ENCODE measurements around the gene SMOC1.

The SMOC1 gene

GRCh38 chr14:70018230-70018629 lies 139.0 kb downstream of the SMOC1 start:
- no peak for DNase-seq

DNA sequence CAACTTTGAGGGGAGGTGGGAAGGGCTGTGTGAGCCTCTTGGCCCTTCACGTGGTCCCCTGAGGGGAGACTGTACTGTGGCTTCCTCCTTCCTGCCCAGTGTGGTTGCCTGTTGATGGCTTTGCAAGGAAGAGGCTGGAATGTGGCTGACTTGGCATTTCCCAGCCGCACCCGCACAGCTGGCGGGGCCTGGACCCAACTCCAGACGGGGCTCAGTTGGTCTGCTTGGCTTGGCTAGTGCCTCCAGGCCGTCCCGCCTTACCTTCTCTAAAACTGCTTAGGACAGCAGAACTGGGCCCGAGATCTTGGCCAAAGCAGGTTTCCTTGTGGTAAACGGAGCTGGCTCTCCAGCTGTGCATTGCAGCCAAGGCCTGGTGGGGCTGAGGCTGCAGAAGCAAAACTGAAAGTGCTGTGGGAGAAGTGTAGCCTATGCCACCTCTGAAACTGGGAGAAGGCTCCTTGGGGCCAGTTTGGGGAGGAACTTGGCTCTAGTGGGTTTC lies 139.5 kb downstream of the SMOC1 start:
- no peak for DNase-seq

DNA sequence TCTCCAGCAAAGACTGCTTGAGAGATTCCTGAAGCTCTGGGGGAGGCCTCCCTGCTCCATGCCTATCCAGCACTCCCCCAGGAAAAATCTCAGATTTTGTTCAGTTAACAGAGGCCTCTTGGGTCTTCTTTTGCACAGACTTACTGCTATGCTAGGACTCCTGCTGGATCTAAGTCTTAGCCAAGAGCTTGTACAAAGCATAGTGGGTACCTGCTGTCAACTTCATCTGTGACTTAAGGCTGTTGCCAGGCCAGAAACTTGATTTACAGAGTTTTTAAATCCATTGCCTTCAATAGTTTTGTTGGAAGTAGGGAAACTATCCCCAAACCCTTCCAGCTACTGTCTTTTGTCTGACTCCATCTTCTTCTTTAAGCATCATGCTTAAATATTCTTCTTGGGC lies 140.5 kb downstream of the SMOC1 start:
- no peak for DNase-seq

DNA sequence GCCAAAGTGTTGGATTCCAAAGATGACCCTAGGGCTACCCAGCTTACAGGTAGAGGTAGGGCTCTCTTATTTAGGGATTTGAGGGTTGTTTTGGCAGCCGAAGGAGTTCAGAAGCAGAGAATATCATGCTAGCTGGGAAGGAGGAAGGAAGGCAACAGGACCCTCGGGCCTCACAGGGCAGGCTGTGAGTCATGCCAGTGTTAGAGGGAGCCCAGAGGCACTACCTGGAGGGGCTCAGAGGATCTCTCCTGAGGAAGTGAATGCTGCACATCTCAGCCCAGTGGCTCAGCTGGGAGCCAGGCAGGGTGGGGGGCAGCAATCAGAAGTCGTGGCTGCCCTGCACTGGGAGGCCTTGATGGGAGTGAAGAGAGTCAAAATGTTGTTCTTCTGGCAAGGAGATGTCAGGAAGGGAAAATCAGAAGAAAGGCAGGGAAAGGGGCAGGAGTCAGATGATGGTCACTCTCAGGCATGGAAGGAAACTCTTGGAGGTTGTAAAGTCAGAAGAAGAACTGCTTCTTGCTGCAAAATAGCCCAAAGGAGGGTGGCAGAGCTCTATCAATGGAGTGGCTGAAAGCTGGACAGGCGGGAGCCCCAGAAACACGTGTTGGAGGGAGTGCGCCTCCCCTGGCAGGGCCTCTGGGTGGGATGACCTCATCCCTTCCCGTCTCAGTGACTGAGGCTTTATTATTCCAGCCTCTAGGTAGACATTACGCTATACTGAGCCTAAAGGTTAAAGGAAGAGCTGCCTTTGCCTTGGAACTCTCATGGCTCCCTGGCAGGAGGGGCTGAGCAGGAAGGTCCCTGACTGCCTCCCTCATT lies 141.3 kb downstream of the SMOC1 start:
- no peak for DNase-seq

GRCh38 chr14:70021548-70022220 lies 142.5 kb downstream of the SMOC1 start:
- DNase-seq, result no peak

DNA sequence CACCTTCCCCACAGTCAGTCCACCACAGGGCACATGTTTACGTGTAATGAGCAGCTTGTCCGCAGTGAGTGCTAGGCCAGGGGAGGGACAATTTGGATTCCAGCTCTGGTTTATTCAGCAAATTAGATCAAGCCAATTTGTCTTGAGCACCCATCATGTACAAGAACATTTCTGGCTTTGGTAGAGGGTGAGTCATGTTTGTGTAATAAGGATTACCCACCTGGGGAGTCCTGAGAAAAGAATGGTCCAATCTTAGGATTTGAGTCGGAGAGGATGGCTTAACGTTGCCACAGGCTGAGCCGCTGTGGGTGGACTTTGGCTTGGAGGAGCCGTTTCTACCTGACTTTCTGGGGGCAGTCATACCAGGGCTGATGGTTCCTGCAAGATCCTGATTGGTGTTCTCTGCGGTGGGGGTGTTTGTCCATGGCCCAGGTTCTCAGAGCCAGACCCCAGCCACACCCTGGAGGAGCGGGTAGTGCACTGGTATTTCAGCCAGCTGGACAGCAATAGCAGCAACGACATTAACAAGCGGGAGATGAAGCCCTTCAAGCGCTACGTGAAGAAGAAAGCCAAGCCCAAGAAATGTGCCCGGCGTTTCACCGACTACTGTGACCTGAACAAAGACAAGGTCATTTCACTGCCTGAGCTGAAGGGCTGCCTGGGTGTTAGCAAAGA lies 143.7 kb downstream of the SMOC1 start:
- no peak for DNase-seq

GRCh38 chr14:70023871-70024270 lies 144.7 kb downstream of the SMOC1 start:
- no peak for DNase-seq

DNA sequence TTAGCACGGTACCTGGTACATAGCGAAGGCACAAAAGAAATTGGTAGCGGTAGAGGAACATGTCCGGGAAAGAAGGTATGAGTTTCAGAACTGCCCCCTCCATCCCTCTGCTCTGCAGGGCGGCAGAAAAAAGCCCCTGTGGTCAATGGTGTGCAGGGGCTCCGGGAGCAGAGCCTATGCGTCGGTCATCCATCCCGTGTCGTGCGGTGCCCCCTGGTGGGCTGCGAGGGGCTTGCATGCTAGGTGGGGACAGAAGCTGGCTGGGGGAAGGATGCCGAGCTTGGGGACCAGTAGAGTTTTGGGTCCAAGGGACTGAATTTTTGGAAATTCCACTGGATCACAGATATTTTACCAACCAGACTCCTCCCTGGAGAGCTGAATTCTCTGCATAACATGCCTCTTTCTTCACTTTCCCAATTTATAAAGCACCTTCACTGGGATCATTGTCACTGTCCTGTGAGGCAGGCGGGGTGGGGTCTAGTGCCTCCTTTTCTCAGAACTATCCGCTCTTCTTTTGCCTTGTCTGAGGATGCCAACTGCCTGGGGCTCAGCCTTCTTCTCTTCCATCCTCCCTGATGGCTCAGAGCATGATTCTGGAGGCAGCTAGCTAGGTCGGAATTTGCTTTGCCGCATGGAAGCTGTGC lies 148.7 kb downstream of the SMOC1 start:
- DNase-seq, result no peak

GRCh38 chr14:70029296-70030132 lies 150.3 kb downstream of the SMOC1 start:
- DNase-seq, result no peak

- DNase-seq, result no peak
Observed at GRCh38 chr14:70032016-70032415, 152.8 kb downstream of the SMOC1 start.

GRCh38 chr14:70032447-70032846 lies 153.2 kb downstream of the SMOC1 start:
- DNase-seq, result no peak

GRCh38 chr14:70033116-70033515 lies 153.9 kb downstream of the SMOC1 start:
- no peak for DNase-seq

GRCh38 chr14:70033561-70033960 lies 154.3 kb downstream of the SMOC1 start:
- DNase-seq, result no peak

- no peak for DNase-seq
Observed at GRCh38 chr14:70034257-70034656, 155.0 kb downstream of the SMOC1 start.

- DNase-seq, result no peak
Observed at GRCh38 chr14:70036665-70037064, 157.4 kb downstream of the SMOC1 start.

- DNase-seq, result no peak
Observed at GRCh38 chr14:70043001-70043400, 163.8 kb downstream of the SMOC1 start.

DNA sequence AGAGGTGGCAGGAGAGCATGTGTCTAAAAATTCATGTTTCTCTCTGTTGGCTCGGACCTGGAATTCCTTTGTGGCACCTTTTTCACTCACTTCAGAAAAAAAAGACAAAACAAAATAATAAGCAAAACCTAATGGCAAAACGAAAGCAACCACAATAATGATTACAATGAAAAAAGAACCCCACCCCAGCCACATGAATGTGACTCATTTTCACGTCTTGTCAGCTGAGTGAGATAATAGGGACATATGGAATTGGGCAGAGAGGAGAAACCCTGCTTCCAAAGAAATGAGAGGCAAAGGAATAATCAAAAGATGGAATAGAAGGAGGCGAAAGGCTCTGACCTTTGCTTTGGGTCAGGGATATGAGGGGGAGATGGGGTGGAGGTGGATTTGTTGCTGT lies 166.1 kb downstream of the SMOC1 start:
- no peak for DNase-seq

DNA sequence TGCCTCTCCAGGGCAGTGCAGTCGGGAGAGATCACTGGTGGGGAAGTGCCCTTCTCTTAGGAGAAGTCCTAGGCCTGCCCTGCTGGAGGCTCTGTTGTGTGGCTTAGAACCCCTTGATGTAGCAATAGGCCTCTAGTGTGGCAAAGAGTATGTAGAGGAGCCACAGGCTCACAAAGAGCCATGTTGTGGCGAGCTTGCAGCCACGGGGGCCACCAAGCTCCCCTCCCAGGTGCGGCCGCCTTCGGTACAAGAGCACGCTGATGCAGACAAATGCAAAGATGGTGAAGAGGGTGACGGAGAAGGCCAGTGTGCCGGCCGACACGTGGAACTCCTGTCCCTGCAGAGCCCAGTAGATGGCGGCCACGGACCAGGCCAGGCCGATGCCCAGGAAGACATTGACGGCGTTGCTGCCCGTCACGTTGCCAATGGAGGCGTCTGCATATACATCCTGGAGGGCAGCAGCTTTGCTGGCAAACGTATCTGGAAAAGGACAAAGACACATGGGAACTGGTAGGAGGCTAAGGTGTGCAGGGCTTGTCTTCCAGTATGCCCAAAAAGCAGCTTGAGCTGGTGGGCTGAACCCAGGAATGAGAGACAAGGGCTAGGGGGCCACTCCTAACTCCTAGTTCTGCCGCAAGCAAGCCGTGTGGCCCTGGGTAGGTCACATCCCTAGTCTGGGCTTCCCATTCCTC lies 166.8 kb downstream of the SMOC1 start:
- DNase-seq, result peak; percentile 69

DNA sequence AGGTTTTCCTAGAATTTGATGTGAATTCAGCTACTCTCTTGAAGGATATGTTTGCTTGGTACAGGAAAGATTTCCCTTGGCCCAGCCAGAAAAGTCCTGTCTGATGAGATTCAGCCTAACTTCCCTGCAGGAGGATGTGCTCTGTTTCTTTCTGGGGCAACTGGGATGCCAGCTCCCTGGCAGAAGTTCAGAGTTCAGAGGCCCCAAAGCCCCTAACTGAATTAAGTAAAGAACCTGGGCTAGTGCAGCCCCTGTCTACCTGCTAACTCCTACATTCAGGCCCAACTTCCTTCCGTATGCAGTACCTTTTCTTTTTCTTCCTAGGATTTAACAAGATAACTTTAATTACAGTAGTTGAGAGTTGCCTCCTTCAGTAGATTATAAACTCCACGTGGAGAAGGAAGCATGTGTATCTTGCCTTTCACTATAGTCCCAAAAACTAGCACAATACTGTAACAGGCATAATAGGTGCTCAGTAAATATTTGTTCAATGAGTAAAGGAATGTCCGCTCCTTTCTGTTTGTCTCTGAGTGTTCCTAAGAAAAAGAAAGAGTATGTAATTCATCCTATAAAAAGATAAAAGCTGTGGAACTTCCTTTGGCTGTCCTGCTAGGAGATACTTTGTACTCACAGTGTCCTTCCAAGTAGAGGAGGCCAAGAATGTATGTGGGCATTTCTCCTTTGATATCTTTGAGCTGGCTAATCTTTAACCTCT lies 168.5 kb downstream of the SMOC1 start:
- DNase-seq, result no peak

GRCh38 chr14:70048313-70048654 lies 169.1 kb downstream of the SMOC1 start:
- no peak for DNase-seq

DNA sequence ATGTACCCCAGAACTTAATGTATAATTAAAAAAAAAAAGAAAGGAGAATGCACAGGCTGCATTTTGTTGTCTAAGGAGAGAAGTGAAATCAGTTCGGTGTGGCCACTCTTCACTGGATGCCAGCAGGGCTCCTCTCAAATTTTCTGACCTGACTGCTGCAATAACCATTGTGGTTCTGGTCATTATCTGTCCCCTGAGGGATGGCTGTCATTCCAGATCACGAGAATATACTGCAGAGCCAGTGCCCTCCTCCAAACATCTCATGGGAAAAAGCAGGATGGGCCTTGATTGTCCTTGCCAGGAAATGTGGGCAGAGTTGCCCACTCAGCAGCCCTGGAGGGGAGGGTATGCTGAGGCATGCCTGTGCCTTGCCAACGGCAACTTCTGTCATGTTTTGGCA lies 170.4 kb downstream of the SMOC1 start:
- DNase-seq, result no peak

Measured in NCI-H510A (cell line).